Measurements from ENCODE around the gene KNDC1.

KNDC1 gene

GRCh38 chr10:133183646-133184378 lies 23.8 kb downstream of the KNDC1 start:
- Histone ChIP-seq H2AFZ (ENCODE audit: low read depth) (no peak overlapping the region), H3K4me1 (ENCODE audit: low read depth, poor library complexity, severe bottlenecking) (no peaks in the 10 kb centered on the region), H3K4me2 (no peak overlapping the region), H4K20me1 (ENCODE audit: insufficient read depth) (no peaks in the 10 kb centered on the region), H3K36me3 (ENCODE audit: insufficient read depth) (no peaks in the 10 kb centered on the region), H3K9ac (no peak overlapping the region), H3K4me3 (IDR thresholded peaks at IDR 0.05; ENCODE audit: insufficient read depth, low read depth, low read length) (no peak overlapping the region), H3K27ac (no peak overlapping the region), H3K27me3 (ENCODE audit: insufficient read depth, low read depth) (peaks cover 19% of the 10 kb centered on the region; the same call in 1 of the 2 replicates), H3K79me2 (ENCODE audit: insufficient read depth, low read depth) (no peaks in the 10 kb centered on the region)
- no peak for TF ChIP-seq CTCF (conservative IDR thresholded peaks at IDR 0.05; ENCODE audit: low read depth, low read length)

GRCh38 chr10:133184591-133185244 lies 24.7 kb downstream of the KNDC1 start:
- Histone ChIP-seq H3K27ac (no peak overlapping the region), H3K4me1 (ENCODE audit: low read depth, poor library complexity, severe bottlenecking) (no peaks in the 10 kb centered on the region), H3K9ac (no peak overlapping the region), H4K20me1 (ENCODE audit: insufficient read depth) (no peaks in the 10 kb centered on the region), H2AFZ (ENCODE audit: low read depth) (no peak overlapping the region), H3K4me3 (IDR thresholded peaks at IDR 0.05; ENCODE audit: insufficient read depth, low read depth, low read length) (no peak overlapping the region), H3K79me2 (ENCODE audit: insufficient read depth, low read depth) (no peaks in the 10 kb centered on the region), H3K27me3 (ENCODE audit: insufficient read depth, low read depth) (peaks cover 12% of the 10 kb centered on the region; the same call in 1 of the 2 replicates), H3K36me3 (ENCODE audit: insufficient read depth) (no peaks in the 10 kb centered on the region), H3K4me2 (no peak overlapping the region)
- no peak for TF ChIP-seq CTCF (conservative IDR thresholded peaks at IDR 0.05; ENCODE audit: low read depth, low read length)

- Histone ChIP-seq H3K79me2 (ENCODE audit: insufficient read depth, low read depth) (no peaks in the 10 kb centered on the region), H3K27me3 (ENCODE audit: insufficient read depth, low read depth) (peaks cover 8% of the 10 kb centered on the region; the same call in 1 of the 2 replicates), H3K27ac (no peak overlapping the region), H4K20me1 (ENCODE audit: insufficient read depth) (no peaks in the 10 kb centered on the region), H3K36me3 (ENCODE audit: insufficient read depth) (no peaks in the 10 kb centered on the region), H3K9ac (no peak overlapping the region), H3K4me3 (IDR thresholded peaks at IDR 0.05; ENCODE audit: insufficient read depth, low read depth, low read length) (no peak overlapping the region), H3K4me1 (ENCODE audit: low read depth, poor library complexity, severe bottlenecking) (no peaks in the 10 kb centered on the region), H2AFZ (ENCODE audit: low read depth) (no peak overlapping the region), H3K4me2 (no peak overlapping the region)
- no peak for TF ChIP-seq CTCF (conservative IDR thresholded peaks at IDR 0.05; ENCODE audit: low read depth, low read length)
Observed at GRCh38 chr10:133185421-133185820, 25.4 kb downstream of the KNDC1 start.

- no peak overlapping the region for H2AFZ ChIP-seq (ENCODE audit: low read depth)
- no peak overlapping the region for H3K27ac ChIP-seq
- H3K79me2 ChIP-seq (ENCODE audit: insufficient read depth, low read depth) = no peaks in the 10 kb centered on the region
- H3K36me3 ChIP-seq (ENCODE audit: insufficient read depth) = no peaks in the 10 kb centered on the region
- no peak overlapping the region for H3K9ac ChIP-seq
- H3K4me2 ChIP-seq = no peak overlapping the region
- H4K20me1 ChIP-seq (ENCODE audit: insufficient read depth) = no peaks in the 10 kb centered on the region
- no peaks in the 10 kb centered on the region for H3K4me1 ChIP-seq (ENCODE audit: low read depth, poor library complexity, severe bottlenecking)
- TF ChIP-seq CTCF (conservative IDR thresholded peaks at IDR 0.05; ENCODE audit: low read depth, low read length) = no peak
- H3K27me3 ChIP-seq (ENCODE audit: insufficient read depth, low read depth) = peaks cover 8% of the 10 kb centered on the region; the same call in 1 of the 2 replicates
- no peak overlapping the region for H3K4me3 ChIP-seq (IDR thresholded peaks at IDR 0.05; ENCODE audit: insufficient read depth, low read depth, low read length)
Observed at GRCh38 chr10:133185916-133186315, 25.9 kb downstream of the KNDC1 start.

All from KMS-11 (cell line).